Thyroid gland (tissue), 4 donors: ENCODE data around the gene TXNDC11.

ENCODE experiments used
- CTCF ChIP-seq, 6 experiments: fragments of 200-600 bp in 3 of 6; fragments of 450-650 bp in 3 of 6; sonication (generic) in 3 of 6; IDR thresholded peaks; one replicate each; pipeline ENCODE4 v1.5.1; 2016 to 2019; ENCODE audit warnings: antibody characterized with exemption in 6 of 6, mild to moderate bottlenecking in 2 of 6, inconsistent platforms in 1 of 6, moderate library complexity in 1 of 6
- POLR2A ChIP-seq, 2 donors: fragments of 450-650 bp; IDR thresholded peaks; one replicate each; pipeline ENCODE4 v1.6.1; 2017; ENCODE audit warnings: antibody characterized with exemption in 2 of 2, mild to moderate bottlenecking in 2 of 2, moderate library complexity in 1 of 2

DNA sequence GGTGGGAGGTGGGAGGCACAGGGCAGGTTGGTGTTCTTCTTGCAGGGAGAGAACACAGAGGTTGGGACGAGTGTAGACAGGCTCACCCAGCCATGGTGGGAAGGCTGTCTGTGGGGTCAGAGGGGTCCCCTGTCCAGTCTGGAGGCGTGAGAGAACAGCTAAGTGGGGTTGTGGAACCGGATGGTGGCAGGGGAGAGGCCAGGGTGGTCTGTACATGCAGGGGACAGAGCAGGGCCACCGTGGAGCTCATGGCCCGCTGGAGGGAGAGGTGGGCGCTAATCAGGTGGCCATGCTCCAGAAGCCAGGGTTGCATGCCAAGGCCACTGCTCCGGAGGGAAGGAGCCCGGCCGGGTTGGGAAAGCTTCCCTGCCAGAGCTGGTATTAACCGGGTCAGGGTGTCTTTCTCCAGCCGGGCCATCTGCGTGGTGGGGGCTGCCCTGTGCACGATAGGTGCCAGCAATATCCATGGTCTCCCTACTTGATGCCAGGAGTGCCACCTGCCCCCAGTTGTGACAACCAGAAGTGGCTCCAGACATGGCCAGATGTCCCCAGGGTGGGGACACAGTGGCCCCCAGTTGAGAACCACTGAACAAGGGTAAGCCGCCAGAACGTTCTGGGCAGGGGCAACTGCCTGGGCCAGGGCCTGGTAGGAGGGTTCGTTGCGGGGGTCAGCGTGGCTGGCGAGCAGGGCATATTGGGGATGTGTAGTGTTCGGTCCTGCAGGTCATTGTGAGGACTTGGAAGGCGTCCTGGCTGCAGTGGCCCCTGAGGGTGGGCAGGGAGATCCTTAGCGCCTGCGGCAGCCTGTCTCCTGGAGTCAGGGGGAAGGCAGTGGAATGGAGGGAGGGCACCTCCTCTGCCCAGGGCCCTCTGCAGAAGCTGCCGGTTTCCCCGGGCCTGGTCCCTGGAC, 69.3 kb downstream of the TXNDC11 start:
- TF ChIP-seq CTCF (IDR thresholded peaks at IDR 0.05), result no peak
- no peak for TF ChIP-seq POLR2A (IDR thresholded peaks at IDR 0.05)
